ENCODE results near the gene FAAP20. TPM values are rescaled to one million over a fixed set of nuclear protein-coding genes. Genes with fewer than 3 reads are reported as not detected.

The FAAP20 gene
- total and polyA plus RNA-seq, 2 donors (not counting 1 experiment from before 2014, with no cell fraction given): 31.2 to 68.1 TPM

GRCh38 chr1:2166254-2166653 lies 28.3 kb downstream of the FAAP20 start:
- peaks cover 0 to 14% (median 0%) of the 10 kb centered on the region in 3 donors for H3K9me3 ChIP-seq (ENCODE audit: control extremely low read depth in 1 of 3, control insufficient read depth in 2 of 3, insufficient read depth in 1 of 3, low read length in 2 of 3)
- H3K4me3 ChIP-seq (ENCODE audit: control extremely low read depth in 1 of 5, extremely low read depth in 1 of 5, insufficient read depth in 1 of 5, low read depth in 2 of 5, low read length in 4 of 5): no peak overlapping the region
- CTCF ChIA-PET: no interaction called here
- H3K27me3 ChIP-seq (replicated peaks in 1 of 4; ENCODE audit: control extremely low read depth in 1 of 4, control insufficient read depth in 3 of 4, insufficient read depth in 4 of 4, low read length in 3 of 4): no peaks in the 10 kb centered on the region
- no peaks in the 10 kb centered on the region for H4K20me1 ChIP-seq (ENCODE audit: control insufficient read depth, insufficient read depth, low read length, poor library complexity, severe bottlenecking)
- no peaks in the 10 kb centered on the region for H3K79me2 ChIP-seq (ENCODE audit: control insufficient read depth, insufficient read depth, low read length)
- no peaks in the 10 kb centered on the region for H3K27me3 Mint-ChIP-seq
- DNase-seq: no peak
- ATAC-seq (ENCODE audit: low read depth): no peak
- H3K4me3 Mint-ChIP-seq: no peak overlapping the region
- H3K27ac ChIP-seq (ENCODE audit: low read length in 2 of 2): no peak overlapping the region
- H2AFZ ChIP-seq (ENCODE audit: insufficient read depth, low read depth, low read length, poor library complexity, severe bottlenecking): no peak overlapping the region
- no peak overlapping the region for H3K27ac Mint-ChIP-seq
- intact Hi-C loops (cut with micrococcal nuclease): no loop called here
- no peaks in the 10 kb centered on the region for H3K9me3 Mint-ChIP-seq (ENCODE audit: insufficient read depth)
- H3K36me3 ChIP-seq (replicated peaks in 1 of 2; ENCODE audit: control extremely low read depth in 1 of 2, control insufficient read depth in 1 of 2, extremely low read depth in 1 of 2, insufficient read depth in 2 of 2, low read length in 1 of 2): no peaks in the 10 kb centered on the region
- H3K9ac ChIP-seq (ENCODE audit: low read length): no peak overlapping the region
- POLR2A ChIA-PET: no interaction called here
- TF ChIP-seq, protein P1, sequence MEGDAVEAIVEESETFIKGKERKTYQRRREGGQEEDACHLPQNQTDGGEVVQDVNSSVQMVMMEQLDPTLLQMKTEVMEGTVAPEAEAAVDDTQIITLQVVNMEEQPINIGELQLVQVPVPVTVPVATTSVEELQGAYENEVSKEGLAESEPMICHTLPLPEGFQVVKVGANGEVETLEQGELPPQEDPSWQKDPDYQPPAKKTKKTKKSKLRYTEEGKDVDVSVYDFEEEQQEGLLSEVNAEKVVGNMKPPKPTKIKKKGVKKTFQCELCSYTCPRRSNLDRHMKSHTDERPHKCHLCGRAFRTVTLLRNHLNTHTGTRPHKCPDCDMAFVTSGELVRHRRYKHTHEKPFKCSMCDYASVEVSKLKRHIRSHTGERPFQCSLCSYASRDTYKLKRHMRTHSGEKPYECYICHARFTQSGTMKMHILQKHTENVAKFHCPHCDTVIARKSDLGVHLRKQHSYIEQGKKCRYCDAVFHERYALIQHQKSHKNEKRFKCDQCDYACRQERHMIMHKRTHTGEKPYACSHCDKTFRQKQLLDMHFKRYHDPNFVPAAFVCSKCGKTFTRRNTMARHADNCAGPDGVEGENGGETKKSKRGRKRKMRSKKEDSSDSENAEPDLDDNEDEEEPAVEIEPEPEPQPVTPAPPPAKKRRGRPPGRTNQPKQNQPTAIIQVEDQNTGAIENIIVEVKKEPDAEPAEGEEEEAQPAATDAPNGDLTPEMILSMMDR (IDR thresholded peaks at IDR 0.05): no peak
- no peak for TF ChIP-seq EZH2 (IDR thresholded peaks at IDR 0.05; ENCODE audit: borderline replicate concordance, insufficient read depth, low read depth, low read length, poor library complexity, severe bottlenecking)
- H3K4me2 ChIP-seq (replicated peaks; ENCODE audit: low read depth, low read length, poor library complexity, severe bottlenecking): no peak overlapping the region
- 87% methylated on average over 12 of the region's 14 CpGs for WGBS (ENCODE audit: insufficient coverage)
- no peaks in the 10 kb centered on the region for H3K4me1 Mint-ChIP-seq
- H3K4me1 ChIP-seq (ENCODE audit: control insufficient read depth in 2 of 2, insufficient read depth in 2 of 2, low read length in 2 of 2): no peaks in the 10 kb centered on the region

GRCh38 chr1:2165646-2166045 lies 28.9 kb downstream of the FAAP20 start:
- H4K20me1 ChIP-seq (ENCODE audit: control insufficient read depth, insufficient read depth, low read length, poor library complexity, severe bottlenecking): no peaks in the 10 kb centered on the region
- ChIA-PET CTCF (no interaction called here), POLR2A (no interaction called here)
- no peak overlapping the region for H3K27ac ChIP-seq (ENCODE audit: low read length in 2 of 2)
- Mint-ChIP-seq H3K9me3 (ENCODE audit: insufficient read depth) (no peaks in the 10 kb centered on the region), H3K27ac (no peak overlapping the region), H3K27me3 (no peaks in the 10 kb centered on the region), H3K4me3 (no peak overlapping the region), H3K4me1 (no peaks in the 10 kb centered on the region)
- no peaks in the 10 kb centered on the region for H3K36me3 ChIP-seq (replicated peaks in 1 of 2; ENCODE audit: control extremely low read depth in 1 of 2, control insufficient read depth in 1 of 2, extremely low read depth in 1 of 2, insufficient read depth in 2 of 2, low read length in 1 of 2)
- H3K79me2 ChIP-seq (ENCODE audit: control insufficient read depth, insufficient read depth, low read length): no peaks in the 10 kb centered on the region
- peaks cover 0 to 14% (median 0%) of the 10 kb centered on the region in 3 donors for H3K9me3 ChIP-seq (ENCODE audit: control extremely low read depth in 1 of 3, control insufficient read depth in 2 of 3, insufficient read depth in 1 of 3, low read length in 2 of 3)
- H2AFZ ChIP-seq (ENCODE audit: insufficient read depth, low read depth, low read length, poor library complexity, severe bottlenecking): no peak overlapping the region
- H3K4me1 ChIP-seq (ENCODE audit: control insufficient read depth in 2 of 2, insufficient read depth in 2 of 2, low read length in 2 of 2): no peaks in the 10 kb centered on the region
- H3K27me3 ChIP-seq (replicated peaks in 1 of 4; ENCODE audit: control extremely low read depth in 1 of 4, control insufficient read depth in 3 of 4, insufficient read depth in 4 of 4, low read length in 3 of 4): no peaks in the 10 kb centered on the region
- H3K4me2 ChIP-seq (replicated peaks; ENCODE audit: low read depth, low read length, poor library complexity, severe bottlenecking): no peak overlapping the region
- DNase-seq (no peak), ATAC-seq (ENCODE audit: low read depth) (no peak)
- no peak overlapping the region for H3K4me3 ChIP-seq (ENCODE audit: control extremely low read depth in 1 of 5, extremely low read depth in 1 of 5, insufficient read depth in 1 of 5, low read depth in 2 of 5, low read length in 4 of 5)
- no peak overlapping the region for H3K9ac ChIP-seq (ENCODE audit: low read length)
- 96% methylated on average over 16 of the region's 19 CpGs for WGBS (ENCODE audit: insufficient coverage)
- TF ChIP-seq, protein P1 (IDR thresholded peaks at IDR 0.05): no peak
- no peak for TF ChIP-seq EZH2 (IDR thresholded peaks at IDR 0.05; ENCODE audit: borderline replicate concordance, insufficient read depth, low read depth, low read length, poor library complexity, severe bottlenecking)
- intact Hi-C loops (cut with micrococcal nuclease): no loop called here

Measured in B cell (primary cell).